Measurements from ENCODE around the gene HOXD10. TPM values are rescaled to one million over a fixed set of nuclear protein-coding genes. Genes with fewer than 3 reads are reported as not detected.

Gene HOXD10
- not detected in 2 replicates for total RNA-seq (ENCODE audit: low replicate concordance)

- no peak within 1 kb of the TSS for H3K4me2 ChIP-seq
- Mint-ChIP-seq H3K27me3 (ENCODE audit: insufficient read depth, low read depth) (peaks cover 95% of the 10 kb centered on the region), H3K4me3 (no peak within 1 kb of the TSS), H3K9me3 (peaks cover 17% of the 10 kb centered on the region), H3K36me3 (peaks cover 6% of the 10 kb centered on the region), H3K27ac (no peak within 1 kb of the TSS), H3K4me1 (no peaks in the 10 kb centered on the region)
- no peak within 1 kb of the TSS for H3K27ac ChIP-seq
- H3K36me3 ChIP-seq: no peaks in the 10 kb centered on the region
- no peak within 1 kb of the TSS for H2AFZ ChIP-seq (replicated peaks)
- H4K20me1 ChIP-seq (ENCODE audit: low read depth): peaks cover 91% of the 10 kb centered on the region
- peaks cover 100% of the 10 kb centered on the region for H3K27me3 ChIP-seq
- peak; percentile 65 for DNase-seq (ENCODE audit: low spot score)
- no peaks in the 10 kb centered on the region for H3K79me2 ChIP-seq (ENCODE audit: low read depth)
- H3F3A ChIP-seq (ENCODE audit: low read depth): no peaks in the 10 kb centered on the region
- H3K4me3 ChIP-seq: no peak within 1 kb of the TSS
- H3K9me3 ChIP-seq (ENCODE audit: low read depth): no peaks in the 10 kb centered on the region
- H3K9ac ChIP-seq: no peak within 1 kb of the TSS
- TF ChIP-seq EZH2phosphoT487 (IDR thresholded peaks at IDR 0.05) (peak; percentile 93), CTCF (IDR thresholded peaks at IDR 0.05) (peak; percentile 45), EZH2 (IDR thresholded peaks at IDR 0.05) (peak; percentile 95)
- H3K4me1 ChIP-seq: no peaks in the 10 kb centered on the region
Observed at GRCh38 chr2:176115883-176116813, at the start of gene HOXD10. HOXD10 (plus strand) TSS chr2:176116778; CDS start chr2:176116834, 56 bp downstream.

- Histone ChIP-seq H2AFZ (replicated peaks) (peak overlapping the region; percentile 77), H3K9ac (no peak overlapping the region), H3K27ac (no peak overlapping the region), H4K20me1 (ENCODE audit: low read depth) (peaks cover 45% of the 10 kb centered on the region), H3K4me3 (peak overlapping the region; percentile 34), H3F3A (ENCODE audit: low read depth) (no peaks in the 10 kb centered on the region), H3K27me3 (peaks cover 100% of the 10 kb centered on the region), H3K4me2 (peak overlapping the region; percentile 76), H3K4me1 (peaks cover 12% of the 10 kb centered on the region), H3K79me2 (ENCODE audit: low read depth) (no peaks in the 10 kb centered on the region), H3K36me3 (no peaks in the 10 kb centered on the region), H3K9me3 (ENCODE audit: low read depth) (no peaks in the 10 kb centered on the region)
- no peak overlapping the region for H3K27ac Mint-ChIP-seq
- TF ChIP-seq EZH2 (IDR thresholded peaks at IDR 0.05) (peak; percentile 74), CTCF (IDR thresholded peaks at IDR 0.05) (no peak), EZH2phosphoT487 (IDR thresholded peaks at IDR 0.05) (peak; percentile 56)
- DNase-seq (ENCODE audit: low spot score): peak; percentile 45
- peaks cover 76% of the 10 kb centered on the region for H3K27me3 Mint-ChIP-seq (ENCODE audit: insufficient read depth, low read depth)
- H3K9me3 Mint-ChIP-seq: peaks cover 9% of the 10 kb centered on the region
- peak overlapping the region; percentile 73 for H3K4me3 Mint-ChIP-seq
- H3K4me1 Mint-ChIP-seq: peaks cover 13% of the 10 kb centered on the region
- no peaks in the 10 kb centered on the region for H3K36me3 Mint-ChIP-seq
Observed at GRCh38 chr2:176067589-176068418, 48.8 kb upstream of the HOXD10 start.

GRCh38 chr2:176068419-176068832 lies 48.2 kb upstream of the HOXD10 start:
- no peak overlapping the region for H3K4me3 ChIP-seq
- H3K27me3 Mint-ChIP-seq (ENCODE audit: insufficient read depth, low read depth): peaks cover 81% of the 10 kb centered on the region

More at GRCh38 chr2:176068419-176068832, 48.2 kb upstream of the HOXD10 start:
- Histone ChIP-seq H3K4me1 (peaks cover 12% of the 10 kb centered on the region), H3K9me3 (ENCODE audit: low read depth) (no peaks in the 10 kb centered on the region), H3K4me2 (peak overlapping the region; percentile 76), H3F3A (ENCODE audit: low read depth) (no peaks in the 10 kb centered on the region), H3K27ac (no peak overlapping the region), H3K27me3 (peaks cover 100% of the 10 kb centered on the region), H3K36me3 (no peaks in the 10 kb centered on the region), H4K20me1 (ENCODE audit: low read depth) (peaks cover 51% of the 10 kb centered on the region), H2AFZ (replicated peaks) (peak overlapping the region; percentile 18), H3K9ac (no peak overlapping the region), H3K79me2 (ENCODE audit: low read depth) (no peaks in the 10 kb centered on the region)
- peaks cover 13% of the 10 kb centered on the region for H3K4me1 Mint-ChIP-seq
- H3K36me3 Mint-ChIP-seq: no peaks in the 10 kb centered on the region
- TF ChIP-seq EZH2 (IDR thresholded peaks at IDR 0.05) (peak; percentile 68), CTCF (IDR thresholded peaks at IDR 0.05) (no peak), EZH2phosphoT487 (IDR thresholded peaks at IDR 0.05) (peak; percentile 66)
- H3K4me3 Mint-ChIP-seq: peak overlapping the region; percentile 58
- DNase-seq (ENCODE audit: low spot score): peak; percentile 54
- peaks cover 9% of the 10 kb centered on the region for H3K9me3 Mint-ChIP-seq
- H3K27ac Mint-ChIP-seq: no peak overlapping the region
